GM18498 (cell line): ENCODE measurements around the gene FOXG1.

Experiments used
- ATAC-seq: cut with Tn5 transposase; IDR thresholded peaks from one replicate; pipeline ENCODE4 v1.9.1; 2021; ENCODE audit warnings: mild to moderate bottlenecking, moderate library complexity; ENCODE audit not compliant: unreplicated experiment

FOXG1 gene

GRCh38 chr14:28766469-28766955, at the start of gene FOXG1:
TSS of gene FOXG1 (plus strand) at chr14:28766787. CDS start at chr14:28767280, 493 bp downstream.
- no peak for ATAC-seq

DNA sequence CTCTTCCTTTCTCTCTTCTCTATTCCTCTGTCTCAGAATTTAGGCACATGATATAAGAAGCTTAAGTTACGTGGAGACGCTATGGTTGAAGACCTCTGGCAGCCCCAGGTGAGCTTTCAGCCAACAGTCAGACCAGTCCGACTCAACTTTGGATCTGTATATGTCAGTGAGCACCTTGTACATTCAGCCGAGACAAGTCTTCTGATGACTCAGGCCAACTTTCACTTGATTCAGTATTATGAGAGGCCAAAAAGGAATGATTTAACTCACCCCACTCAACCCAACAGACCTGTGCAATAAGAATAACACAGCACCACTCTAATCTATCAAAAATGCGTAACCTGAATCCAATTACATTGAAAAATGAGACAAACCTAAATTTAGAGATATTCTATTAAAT, 47.5 kb upstream of the FOXG1 start:
- ATAC-seq = no peak

DNA sequence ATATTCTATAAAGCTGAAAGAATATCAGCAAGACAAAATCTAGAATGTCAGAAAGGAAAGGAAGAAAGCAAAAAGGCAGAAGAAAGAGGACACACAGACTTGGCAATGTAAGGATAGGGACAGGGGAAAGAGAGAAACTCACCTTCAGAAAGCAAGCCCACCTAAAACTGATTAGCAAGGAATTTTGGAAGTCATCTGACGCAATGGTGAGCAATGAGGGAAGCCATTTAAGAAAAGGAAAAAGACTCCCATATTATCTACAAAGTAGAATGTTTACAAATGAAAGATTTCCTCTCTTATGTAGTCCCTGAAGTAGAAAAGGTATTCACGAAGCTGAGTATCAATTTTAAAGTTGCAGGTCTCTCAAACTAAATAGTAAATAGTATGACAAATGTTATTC, 35.2 kb upstream of the FOXG1 start:
- no peak for ATAC-seq

DNA sequence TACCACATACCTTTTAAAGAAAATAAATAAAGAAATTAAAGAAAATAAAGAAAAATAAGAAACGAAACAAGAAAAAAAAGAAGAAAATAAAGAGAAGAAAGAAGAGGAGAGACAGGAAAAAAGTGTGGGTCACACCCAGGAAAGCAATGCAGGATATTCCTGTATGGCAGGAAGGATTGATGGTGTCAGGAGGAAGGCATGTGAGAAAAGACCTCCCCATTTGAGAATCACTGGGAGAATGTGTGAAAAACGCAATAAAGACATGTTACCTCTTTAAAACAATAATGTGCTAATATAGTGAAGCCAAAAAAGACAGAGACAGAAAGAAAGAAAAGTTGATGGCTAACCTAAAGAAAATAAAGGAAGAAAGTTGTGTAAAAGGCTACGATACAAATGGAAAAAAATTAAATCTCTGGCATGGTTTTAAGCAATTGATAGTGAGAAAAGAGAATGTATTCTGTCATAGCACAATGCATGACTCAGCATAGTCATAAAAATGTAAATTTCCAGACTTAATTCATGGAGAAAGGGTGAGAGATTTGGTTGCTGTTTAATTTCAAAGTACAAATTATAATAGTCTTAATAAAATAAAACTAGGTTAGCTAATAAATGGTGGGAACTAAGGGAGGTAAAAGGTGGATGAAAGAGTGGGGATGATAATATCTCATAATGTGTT, 24.3 kb upstream of the FOXG1 start:
- ATAC-seq = no peak

GRCh38 chr14:28744126-28744525, 22.5 kb upstream of the FOXG1 start:
- no peak for ATAC-seq

- ATAC-seq = no peak
These were observed 21.4 kb upstream of the FOXG1 start for GRCh38 chr14:28745176-28745575.

DNA sequence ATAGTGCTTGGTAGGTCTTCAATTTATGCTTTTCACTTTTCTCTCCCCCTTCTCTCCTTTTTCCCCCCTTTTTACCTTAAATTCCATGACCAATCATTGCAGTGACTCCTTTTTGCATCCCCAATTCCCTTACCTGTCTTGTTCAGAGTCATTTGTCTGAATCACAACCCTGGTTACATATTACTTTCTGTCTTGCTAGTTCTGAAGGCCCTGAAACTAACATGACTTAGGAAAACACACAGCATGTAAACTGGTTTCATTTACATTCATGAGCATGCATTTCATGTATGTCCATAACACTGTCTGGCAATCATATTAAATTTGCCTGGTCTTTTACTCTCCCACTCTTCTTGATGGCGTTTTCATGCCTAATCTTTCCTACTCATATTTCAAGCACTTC, 20.3 kb upstream of the FOXG1 start:
- no peak for ATAC-seq

DNA sequence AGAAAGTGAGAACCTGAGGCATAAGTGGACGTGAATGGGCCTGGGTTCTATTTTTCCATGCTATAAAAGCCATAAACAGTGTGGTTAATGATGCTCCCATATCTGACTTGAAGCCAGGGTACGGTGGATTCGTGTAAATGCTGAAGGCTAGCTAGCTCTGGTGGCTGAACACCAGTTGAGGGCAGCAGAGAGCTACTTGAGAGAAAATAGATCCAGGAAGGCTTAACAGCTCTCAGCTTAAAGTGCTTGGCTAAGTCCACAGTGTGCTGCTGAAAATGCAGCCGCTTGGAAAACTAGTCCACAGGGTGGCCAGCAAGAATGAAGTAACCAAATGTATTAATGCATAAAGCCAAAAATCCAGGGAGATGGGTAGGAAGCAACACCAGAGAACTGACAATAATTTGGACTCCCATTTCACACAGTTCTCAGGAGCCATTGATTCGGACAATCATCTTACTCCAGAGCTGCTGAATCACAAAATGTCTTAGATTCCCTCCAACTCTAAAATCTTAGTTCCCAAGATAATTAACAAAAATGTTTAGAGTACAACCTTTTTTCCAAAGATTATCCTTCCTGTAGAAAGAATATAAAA, 15.0 kb upstream of the FOXG1 start:
- peak; percentile 71 for ATAC-seq

DNA sequence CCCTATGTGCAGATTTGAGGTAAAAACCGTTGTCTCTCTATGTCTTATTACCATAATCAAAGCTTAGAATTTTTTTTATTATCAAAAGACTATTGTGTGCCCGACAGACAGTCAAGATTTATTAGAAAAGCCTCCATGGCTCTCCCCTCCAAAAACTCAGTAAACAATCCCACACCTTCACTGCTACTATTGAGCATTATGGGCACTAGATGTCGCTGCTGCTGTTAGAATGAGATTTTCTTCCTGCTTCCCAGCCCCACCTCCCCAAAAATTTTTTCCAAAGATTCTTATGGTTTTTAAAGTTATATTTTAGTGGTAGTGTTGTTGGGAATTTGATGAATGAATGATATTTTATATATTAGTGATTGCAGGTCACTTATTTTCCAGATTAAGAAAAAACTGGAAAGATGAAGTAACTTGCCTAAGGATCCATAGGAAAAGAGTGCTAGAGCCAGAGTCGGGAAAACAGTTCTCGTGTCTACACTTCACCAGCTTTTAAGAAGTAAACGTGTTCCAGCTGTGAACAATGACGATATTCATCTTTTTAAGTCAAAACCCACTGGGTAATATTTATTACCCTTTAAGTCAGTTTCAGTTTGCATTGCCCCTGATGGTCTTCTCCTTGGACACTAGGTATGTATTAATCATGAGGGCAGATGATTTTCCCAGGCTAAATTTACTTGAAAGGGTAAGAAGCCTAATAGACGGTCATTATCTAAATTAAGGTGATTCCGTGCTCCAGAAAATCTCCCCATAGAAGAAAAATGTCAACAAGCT, 12.2 kb upstream of the FOXG1 start:
- no peak for ATAC-seq

DNA sequence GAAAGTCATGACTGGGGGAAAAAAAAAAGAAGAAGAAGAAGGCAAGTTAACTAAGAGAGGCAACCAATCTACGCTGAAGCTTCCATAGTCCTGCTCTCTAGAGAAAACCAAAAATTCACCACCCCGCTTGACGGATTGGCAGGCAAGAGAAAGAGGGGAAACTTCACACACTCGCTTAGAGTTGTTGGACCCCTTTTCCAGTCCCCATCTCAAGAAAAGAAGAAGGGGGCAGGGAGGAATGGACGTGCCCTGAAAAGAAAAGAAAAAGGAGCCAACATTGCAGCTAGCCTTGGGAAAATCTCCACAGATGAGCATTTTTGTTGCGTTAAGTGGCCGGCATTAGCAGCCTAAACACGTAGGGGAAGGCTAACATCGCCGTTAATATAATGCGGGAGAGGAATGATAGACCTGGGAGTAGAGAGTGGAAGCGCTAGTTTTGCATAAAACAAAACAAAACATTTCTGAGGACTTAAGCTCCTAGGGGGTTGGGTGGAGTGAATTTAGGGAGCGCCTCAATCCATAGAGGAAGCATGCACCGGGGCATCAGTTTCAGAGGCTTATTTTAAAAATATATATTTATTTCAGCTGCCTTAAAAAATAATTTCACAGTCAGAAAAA, 11.3 kb upstream of the FOXG1 start:
- no peak for ATAC-seq

GRCh38 chr14:28755884-28756268, 10.7 kb upstream of the FOXG1 start:
- no peak for ATAC-seq

DNA sequence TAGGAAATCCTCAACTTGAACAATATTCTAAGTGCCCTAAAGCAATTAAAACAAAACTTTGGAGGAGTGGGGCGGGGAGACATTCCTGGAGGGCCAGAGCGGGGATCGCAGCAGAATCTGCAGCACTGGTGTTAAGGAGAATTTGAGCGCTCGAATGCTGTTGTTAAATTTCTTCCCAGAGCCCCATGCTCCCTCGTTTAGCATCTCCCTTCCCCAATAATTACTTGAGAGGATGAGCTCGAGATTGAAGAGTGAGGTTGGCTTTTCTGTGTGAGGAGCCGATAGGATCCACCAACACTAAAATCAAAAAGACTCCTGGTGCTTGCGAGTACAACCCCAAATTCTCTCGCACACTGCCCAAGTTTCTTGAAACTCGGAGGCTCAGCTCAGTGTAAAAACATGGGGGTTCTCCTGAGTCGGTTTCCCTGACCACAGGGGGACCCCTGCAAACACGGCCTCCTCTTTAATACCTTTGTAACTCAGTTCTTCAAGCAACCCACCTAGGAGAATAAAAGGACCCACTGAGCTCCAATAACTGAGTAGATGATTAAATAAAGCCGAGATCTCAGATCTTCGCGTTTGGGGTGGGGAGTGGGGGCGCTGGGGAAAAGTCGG, 10.2 kb upstream of the FOXG1 start:
- ATAC-seq = no peak

- ATAC-seq = no peak
These were observed 9.6 kb upstream of the FOXG1 start for GRCh38 chr14:28756884-28757570.

- no peak for ATAC-seq
These were observed 8.8 kb upstream of the FOXG1 start for GRCh38 chr14:28757786-28758185.

DNA sequence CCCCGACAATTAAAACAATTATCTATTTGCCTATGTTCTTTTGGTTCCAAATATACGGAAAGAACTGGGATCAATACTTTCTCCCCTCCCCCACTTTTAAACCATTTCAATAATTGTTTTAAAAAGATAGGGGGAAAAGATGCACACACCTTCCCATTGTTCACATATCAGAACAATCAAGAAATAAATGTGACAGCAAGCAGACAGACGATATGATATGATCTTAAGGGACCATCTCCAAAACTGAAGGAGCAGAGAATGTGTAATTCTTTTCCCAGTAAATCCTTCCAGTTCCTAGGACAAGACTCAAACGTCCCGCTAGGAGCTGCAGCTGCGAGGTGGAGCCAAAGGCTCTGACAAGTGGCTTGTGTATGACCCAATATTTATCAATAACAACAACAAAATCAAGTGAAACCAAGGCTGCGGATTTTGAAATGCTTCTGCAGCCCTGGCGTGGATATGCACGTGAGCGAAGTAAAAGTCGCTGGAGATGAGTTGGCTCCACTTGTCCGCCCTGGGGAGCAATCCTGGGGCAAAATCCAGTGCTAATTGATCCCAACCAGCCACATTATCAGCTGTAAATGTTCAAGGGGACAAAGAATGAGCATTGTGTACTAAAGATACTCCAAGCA, 8.2 kb upstream of the FOXG1 start:
- no peak for ATAC-seq

GRCh38 chr14:28758885-28759652, 7.5 kb upstream of the FOXG1 start:
- ATAC-seq = no peak

DNA sequence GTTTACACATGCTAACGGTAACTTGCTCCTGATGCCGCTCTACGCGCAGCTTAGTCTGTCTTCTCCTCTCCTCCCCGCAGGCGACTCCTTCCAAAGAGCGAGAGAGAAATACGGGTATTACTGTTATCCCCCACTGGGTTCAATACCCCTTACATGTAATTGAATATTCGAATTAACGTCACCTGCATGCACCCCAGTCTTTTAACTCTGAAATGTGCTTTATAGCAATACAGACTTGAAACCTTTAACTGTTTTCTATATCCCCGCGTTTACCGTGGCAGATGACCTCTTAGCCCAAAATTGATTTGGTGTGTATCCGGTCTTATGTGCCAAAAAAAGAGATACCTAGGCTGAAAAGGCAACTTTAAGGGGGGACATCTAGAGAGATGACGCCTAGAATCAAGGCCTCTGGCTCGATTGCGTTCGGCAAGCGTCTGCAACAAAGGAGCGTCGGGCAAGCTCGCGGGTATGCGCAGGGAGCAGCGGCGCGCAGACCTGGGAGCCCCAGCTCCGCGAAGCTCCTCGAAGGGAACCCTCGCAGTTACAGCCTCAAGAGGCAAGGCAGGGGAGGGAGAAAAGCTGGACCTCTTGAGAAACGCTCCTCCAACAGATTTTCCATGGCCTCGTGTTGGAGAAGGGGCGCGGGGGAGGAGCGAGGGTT, 6.8 kb upstream of the FOXG1 start:
- ATAC-seq = no peak

- ATAC-seq = no peak
These were observed 6.1 kb upstream of the FOXG1 start for GRCh38 chr14:28760431-28760996.
